OCI-LY3 (cell line): ENCODE measurements around the gene RAMP2.

ENCODE experiments used
- H2AFZ ChIP-seq: fragments of 200-600, 300-600 bp; shearing (Covaris generic); 2 replicates; pipeline ENCODE4 v1.6.0; 2014; ENCODE audit warnings: antibody characterized with exemption, low read depth, low read length
- H3K27ac ChIP-seq: fragments of 200-600, 300-600 bp; sonication (generic); 2 replicates; pipeline ENCODE4 v1.5.1; 2014; ENCODE audit warnings: mild to moderate bottlenecking, low read length, moderate library complexity, mixed read lengths
- H3K27me3 ChIP-seq: fragments of 200-600, 300-600 bp; sonication (generic); 2 replicates; pipeline ENCODE4 v1.6.1; 2014; ENCODE audit warnings: low read depth, low read length, mixed read lengths
- H3K36me3 ChIP-seq: fragments of 200-600, 300-600 bp; sonication (generic); replicated peaks from 2 replicates; pipeline ENCODE3; 2014; ENCODE audit warnings: low read depth, low read length, mixed read lengths
- H3K4me1 ChIP-seq: fragments of 300-600, 200-600 bp; sonication (generic); 2 replicates; pipeline ENCODE4 v1.6.1; 2014; ENCODE audit warnings: low read length, mixed read lengths
- H3K4me2 ChIP-seq: fragments of 200-600, 300-600 bp; sonication (generic); 2 replicates; pipeline ENCODE4 v1.6.1; 2014; ENCODE audit warnings: low read length, mixed read lengths
- H3K4me3 ChIP-seq: fragments of 300-600, 200-600 bp; sonication (generic); 2 replicates; pipeline ENCODE4 v1.5.1; 2014; ENCODE audit warnings: antibody characterized with exemption, mild to moderate bottlenecking, low read length, moderate library complexity
- H3K79me2 ChIP-seq: fragments of 300-600, 200-600 bp; shearing (Covaris generic); 2 replicates; pipeline ENCODE4 v1.6.1; 2014; ENCODE audit warnings: mild to moderate bottlenecking, low read length, mixed read lengths
- H3K9ac ChIP-seq: fragments of 300-600, 200-600 bp; shearing (Covaris generic); 2 replicates; pipeline ENCODE4 v1.6.0; 2014; ENCODE audit warnings: mild to moderate bottlenecking, low read length, moderate library complexity
- H3K9me3 ChIP-seq: fragments of 200-600, 300-600 bp; shearing (Covaris generic); 2 replicates; pipeline ENCODE4 v1.6.1; 2014; ENCODE audit warnings: low read length, mixed read lengths; ENCODE audit not compliant: insufficient read depth
- H4K20me1 ChIP-seq: fragments of 200-600, 300-600 bp; sonication (generic); 2 replicates; pipeline ENCODE4 v1.6.1; 2016; ENCODE audit warnings: low read length, mixed read lengths; ENCODE audit not compliant: insufficient read depth
- EZH2phosphoT487 ChIP-seq: fragments of 200-600 bp; shearing (Covaris generic); IDR thresholded peaks from 2 replicates; pipeline ENCODE4 v1.6.1; 2018; ENCODE audit warnings: antibody characterized with exemption, mixed run types, low read depth
- TF ChIP-seq, protein P1 (sequence below): fragments of 200-600, 300-600 bp; sonication (generic); IDR thresholded peaks from 2 replicates; pipeline ENCODE4 v1.5.1; 2014; ENCODE audit warnings: antibody characterized with exemption, low read length, low read depth

RAMP2 gene

GRCh38 chr17:42806249-42806648 is 45.2 kb downstream of the RAMP2 start:
- Histone ChIP-seq H3K27ac (no peak overlapping the region), H3K4me3 (no peak overlapping the region)
- TF ChIP-seq, protein P1, sequence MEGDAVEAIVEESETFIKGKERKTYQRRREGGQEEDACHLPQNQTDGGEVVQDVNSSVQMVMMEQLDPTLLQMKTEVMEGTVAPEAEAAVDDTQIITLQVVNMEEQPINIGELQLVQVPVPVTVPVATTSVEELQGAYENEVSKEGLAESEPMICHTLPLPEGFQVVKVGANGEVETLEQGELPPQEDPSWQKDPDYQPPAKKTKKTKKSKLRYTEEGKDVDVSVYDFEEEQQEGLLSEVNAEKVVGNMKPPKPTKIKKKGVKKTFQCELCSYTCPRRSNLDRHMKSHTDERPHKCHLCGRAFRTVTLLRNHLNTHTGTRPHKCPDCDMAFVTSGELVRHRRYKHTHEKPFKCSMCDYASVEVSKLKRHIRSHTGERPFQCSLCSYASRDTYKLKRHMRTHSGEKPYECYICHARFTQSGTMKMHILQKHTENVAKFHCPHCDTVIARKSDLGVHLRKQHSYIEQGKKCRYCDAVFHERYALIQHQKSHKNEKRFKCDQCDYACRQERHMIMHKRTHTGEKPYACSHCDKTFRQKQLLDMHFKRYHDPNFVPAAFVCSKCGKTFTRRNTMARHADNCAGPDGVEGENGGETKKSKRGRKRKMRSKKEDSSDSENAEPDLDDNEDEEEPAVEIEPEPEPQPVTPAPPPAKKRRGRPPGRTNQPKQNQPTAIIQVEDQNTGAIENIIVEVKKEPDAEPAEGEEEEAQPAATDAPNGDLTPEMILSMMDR, result no peak
- no peak for TF ChIP-seq EZH2phosphoT487

GRCh38 chr17:42809250-42809649 is 48.2 kb downstream of the RAMP2 start:
- no peak overlapping the region for H2AFZ ChIP-seq
- no peak overlapping the region for H3K4me3 ChIP-seq
- no peak overlapping the region for H3K9ac ChIP-seq
- H3K4me1 ChIP-seq, result no peaks in the 10 kb centered on the region
- no peaks in the 10 kb centered on the region for H3K79me2 ChIP-seq
- no peaks in the 10 kb centered on the region for H3K27me3 ChIP-seq
- H3K9me3 ChIP-seq, result no peaks in the 10 kb centered on the region
- H3K4me2 ChIP-seq, result no peak overlapping the region
- no peak overlapping the region for H3K27ac ChIP-seq
- no peaks in the 10 kb centered on the region for H4K20me1 ChIP-seq
- TF ChIP-seq, protein P1, result no peak
- no peak for TF ChIP-seq EZH2phosphoT487
- H3K36me3 ChIP-seq, result peaks cover 29% of the 10 kb centered on the region

More at GRCh38 chr17:42806249-42806648, 45.2 kb downstream of the RAMP2 start:
- no peaks in the 10 kb centered on the region for H3K9me3 ChIP-seq
- no peak overlapping the region for H2AFZ ChIP-seq
- peaks cover 17% of the 10 kb centered on the region for H3K36me3 ChIP-seq
- H3K79me2 ChIP-seq, result no peaks in the 10 kb centered on the region
- H3K4me1 ChIP-seq, result no peaks in the 10 kb centered on the region
- H3K9ac ChIP-seq, result no peak overlapping the region
- no peaks in the 10 kb centered on the region for H4K20me1 ChIP-seq
- no peak overlapping the region for H3K4me2 ChIP-seq
- no peaks in the 10 kb centered on the region for H3K27me3 ChIP-seq
